Body of pancreas (tissue), 4 donors: ENCODE measurements around the gene GINS2.

Experiments used
- CTCF ChIP-seq, 7 experiments: fragments of 450-650 bp in 4 of 7; fragments of 200-600 bp in 3 of 7; sonication (generic) in 3 of 7; IDR thresholded peaks; one replicate each; pipeline ENCODE4 v1.5.1; 2016 to 2019; ENCODE audit warnings: antibody characterized with exemption in 7 of 7
- POLR2A ChIP-seq, 3 donors: fragments of 450-650 bp; IDR thresholded peaks; one replicate each; pipeline ENCODE4 v1.6.1; 2016; ENCODE audit warnings: antibody characterized with exemption in 3 of 3, mild to moderate bottlenecking in 2 of 3

- no peak for TF ChIP-seq CTCF (IDR thresholded peaks at IDR 0.05)
- TF ChIP-seq POLR2A (IDR thresholded peaks at IDR 0.05) = no peak
Measured at GRCh38 chr16:85640254-85640558, 48.5 kb downstream of the GINS2 start.
